Uterus (tissue), 2 donors: ENCODE data around the gene DBF4.
"Not testable (repeated sequence)": the region's sequence is repeated elsewhere in the genome, so short reads cannot be mapped to it uniquely, and the experiment has no call there.

Experiments used
- POLR2A ChIP-seq, 2 donors: fragments of 450-650 bp; IDR thresholded peaks; one replicate each; pipeline ENCODE4 v1.6.1; 2016; ENCODE audit warnings: antibody characterized with exemption in 2 of 2, mild to moderate bottlenecking in 1 of 2, moderate library complexity in 1 of 2
- TF ChIP-seq, protein P1 (sequence below), 4 experiments: fragments of 200-600 bp in 2 of 4; fragments of 450-650 bp in 2 of 4; sonication (generic) in 2 of 4; IDR thresholded peaks; one replicate each; pipeline ENCODE4 v1.5.1; 2016 to 2019; ENCODE audit warnings: antibody characterized with exemption in 4 of 4, mild to moderate bottlenecking in 2 of 4, moderate library complexity in 1 of 4

DNA sequence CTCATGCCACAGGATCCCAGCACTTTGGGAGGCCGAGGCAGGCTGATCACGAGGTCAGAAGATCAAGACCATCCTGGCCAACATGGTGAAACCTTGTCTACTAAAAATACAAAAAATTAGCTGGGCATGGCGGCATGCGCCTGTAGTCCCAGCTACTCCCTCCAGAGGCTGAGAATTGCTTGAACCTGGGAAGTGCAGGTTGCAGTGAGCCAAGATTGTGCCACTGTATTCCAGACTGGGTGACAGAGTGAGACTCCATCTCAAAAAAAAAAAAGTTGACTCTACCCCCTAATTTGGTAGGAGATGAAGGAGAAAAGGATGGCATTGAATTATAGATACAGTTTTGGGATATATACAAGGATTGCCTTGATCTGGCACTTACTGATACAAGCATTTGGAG is 32.5 kb downstream of the DBF4 start:
- not testable (repeated sequence) for TF ChIP-seq POLR2A (IDR thresholded peaks at IDR 0.05)
- TF ChIP-seq, protein P1, sequence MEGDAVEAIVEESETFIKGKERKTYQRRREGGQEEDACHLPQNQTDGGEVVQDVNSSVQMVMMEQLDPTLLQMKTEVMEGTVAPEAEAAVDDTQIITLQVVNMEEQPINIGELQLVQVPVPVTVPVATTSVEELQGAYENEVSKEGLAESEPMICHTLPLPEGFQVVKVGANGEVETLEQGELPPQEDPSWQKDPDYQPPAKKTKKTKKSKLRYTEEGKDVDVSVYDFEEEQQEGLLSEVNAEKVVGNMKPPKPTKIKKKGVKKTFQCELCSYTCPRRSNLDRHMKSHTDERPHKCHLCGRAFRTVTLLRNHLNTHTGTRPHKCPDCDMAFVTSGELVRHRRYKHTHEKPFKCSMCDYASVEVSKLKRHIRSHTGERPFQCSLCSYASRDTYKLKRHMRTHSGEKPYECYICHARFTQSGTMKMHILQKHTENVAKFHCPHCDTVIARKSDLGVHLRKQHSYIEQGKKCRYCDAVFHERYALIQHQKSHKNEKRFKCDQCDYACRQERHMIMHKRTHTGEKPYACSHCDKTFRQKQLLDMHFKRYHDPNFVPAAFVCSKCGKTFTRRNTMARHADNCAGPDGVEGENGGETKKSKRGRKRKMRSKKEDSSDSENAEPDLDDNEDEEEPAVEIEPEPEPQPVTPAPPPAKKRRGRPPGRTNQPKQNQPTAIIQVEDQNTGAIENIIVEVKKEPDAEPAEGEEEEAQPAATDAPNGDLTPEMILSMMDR (IDR thresholded peaks at IDR 0.05), result not testable (repeated sequence)
